GM23248 (cell line): ENCODE data around the gene DST. TPM values are rescaled to one million over a fixed set of nuclear protein-coding genes. Genes with fewer than 3 reads are reported as not detected.

Source experiments
- DNase-seq: peaks from one replicate; pipeline ENCODE4 v3.0.0-alpha.2; 2015
- H2AFZ ChIP-seq: fragments of 200-600 bp; sonication (generic); 2 replicates; pipeline ENCODE4 v1.6.1; 2016; ENCODE audit warnings: antibody characterized with exemption
- H3F3A ChIP-seq: fragments of 200-600 bp; sonication (generic); 2 replicates; pipeline ENCODE4 v1.6.1; 2016; ENCODE audit warnings: mild to moderate bottlenecking, antibody characterized with exemption, mixed run types; ENCODE audit not compliant: insufficient read depth
- H3K27ac ChIP-seq: fragments of 200-600 bp; sonication (generic); 2 replicates; pipeline ENCODE4 v1.5.1; 2016; ENCODE audit warnings: mild to moderate bottlenecking
- H3K27me3 ChIP-seq: fragments of 200-600 bp; sonication (generic); replicated peaks from 2 replicates; pipeline ENCODE4 v1.6.1; 2016; ENCODE audit warnings: mild to moderate bottlenecking; ENCODE audit not compliant: insufficient read depth
- H3K36me3 ChIP-seq: fragments of 200-600 bp; sonication (generic); 2 replicates; pipeline ENCODE4 v1.6.1; 2016; ENCODE audit warnings: low read depth, mild to moderate bottlenecking
- H3K4me1 ChIP-seq: fragments of 200-600 bp; sonication (generic); 2 replicates; pipeline ENCODE4 v1.6.1; 2016; ENCODE audit warnings: mild to moderate bottlenecking; ENCODE audit not compliant: insufficient read depth
- H3K4me2 ChIP-seq: fragments of 200-600 bp; sonication (generic); one replicate; pipeline ENCODE4 v1.6.1; 2016; ENCODE audit warnings: mild to moderate bottlenecking; ENCODE audit not compliant: unreplicated experiment
- H3K4me3 ChIP-seq: fragments of 200-600 bp; sonication (generic); 2 replicates; pipeline ENCODE4 v1.5.1; 2016; ENCODE audit warnings: mild to moderate bottlenecking
- H3K79me2 ChIP-seq: fragments of 200-600 bp; sonication (generic); 2 replicates; pipeline ENCODE4 v1.6.1; 2016; ENCODE audit warnings: mild to moderate bottlenecking; ENCODE audit not compliant: insufficient read depth
- H3K9ac ChIP-seq: fragments of 200-600 bp; sonication (generic); 2 replicates; pipeline ENCODE4 v1.6.1; 2016; ENCODE audit warnings: mild to moderate bottlenecking
- H3K9me2 ChIP-seq: fragments of 200-600 bp; sonication (generic); 2 replicates; pipeline ENCODE4 v1.6.1; 2016; ENCODE audit warnings: mixed run types, mild to moderate bottlenecking, moderate library complexity; ENCODE audit not compliant: insufficient read depth
- H3K9me3 ChIP-seq: fragments of 200-600 bp; sonication (generic); one replicate; pipeline ENCODE4 v1.6.1; 2017; ENCODE audit warnings: low read depth
- H4K20me1 ChIP-seq: fragments of 200-600 bp; sonication (generic); 2 replicates; pipeline ENCODE4 v1.6.0; 2016; ENCODE audit not compliant: insufficient read depth
- EZH2 ChIP-seq: fragments of 200-600 bp; sonication (generic); IDR thresholded peaks from 2 replicates; pipeline ENCODE4 v1.6.1; 2018; ENCODE audit warnings: antibody characterized with exemption, mild to moderate bottlenecking; ENCODE audit not compliant: insufficient read depth, poor library complexity, severe bottlenecking
- EZH2phosphoT487 ChIP-seq: fragments of 200-600 bp; sonication (generic); IDR thresholded peaks from 2 replicates; pipeline ENCODE4 v1.6.1; 2018; ENCODE audit warnings: antibody characterized with exemption, moderate library complexity, mild to moderate bottlenecking, low read depth; ENCODE audit not compliant: insufficient read depth
- WGBS, 2 experiments: methylation state at CpG; one replicate each; pipeline ENCODE4 v1.1.6; 2015 to 2017; ENCODE audit warnings: low lambda C conversion rate in 2 of 2, low coverage in 1 of 2; ENCODE audit errors: missing lambda C conversion rate in 2 of 2; 5-methylcytosine and 5-hydroxymethylcytosine counted together
- in situ Hi-C: fragments of 300-500 bp; cut with MboI; formaldehyde crosslinking; loops from 2 replicates; pipeline ENCODE4 v1.15.0; 2020
- polyA plus RNA-seq: library from polyadenylated mRNA; unstranded; fragments of >200 nt; fragmentation: Nextera tagmentation; extraction: Ambion mirVana; gene quantifications from 2 replicates; pipeline ENCODE4 v1.2.1, GENCODE V29; 2016
- total RNA-seq: library from RNA; depleted of rRNA; stranded (reverse); fragments of >200 nt; shearing (Covaris generic); gene quantifications from 2 replicates; pipeline ENCODE4 v1.2.3, GENCODE V29; 2014

DST gene
- total and polyA plus RNA-seq, 2 experiments from 2014 or later, result 181 to 322 TPM

DNA sequence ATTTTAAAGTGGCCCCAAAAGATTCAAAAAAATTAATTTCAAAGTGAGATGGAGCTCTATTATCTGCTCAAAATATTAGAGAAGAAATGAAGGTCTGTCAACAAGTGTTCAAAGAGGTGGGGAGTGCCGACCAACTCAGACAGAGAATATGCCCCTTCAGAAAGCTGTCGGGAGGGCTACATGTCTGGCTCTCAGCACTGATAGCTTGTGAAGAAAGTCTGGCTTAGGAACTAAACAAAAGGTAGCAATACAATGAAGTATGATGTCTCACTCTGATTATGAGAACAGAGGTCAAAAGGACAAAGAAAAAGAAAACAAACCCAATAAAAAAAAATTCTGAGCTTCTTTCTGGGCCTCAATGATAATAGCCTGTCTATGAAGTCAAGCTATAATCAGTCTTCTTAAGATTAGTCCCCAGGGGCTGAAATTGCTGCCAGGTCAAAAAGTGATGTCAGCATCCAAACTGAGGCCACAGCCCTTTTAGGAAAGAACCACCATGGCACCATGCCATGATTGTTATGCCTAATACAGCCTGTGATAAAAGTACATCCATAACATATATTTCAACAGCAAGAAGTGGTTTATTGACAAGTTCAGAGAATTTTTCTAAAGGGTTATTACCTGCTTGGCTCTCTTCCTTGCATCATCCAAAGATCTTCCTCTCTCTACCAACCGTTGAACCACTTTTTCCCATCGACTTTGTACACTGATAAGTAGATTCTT is 150.9 kb downstream of the DST start:
- TF ChIP-seq EZH2phosphoT487, result no peak
- no peak for TF ChIP-seq EZH2
- 0 out of 2 replicates have a peak, but pooled peaks cover 5% of the 10 kb centered on the region for H4K20me1 ChIP-seq
- in situ Hi-C loops, result no loop called here
- peak overlapping the region; percentile 8 for H3K4me2 ChIP-seq
- H3F3A ChIP-seq, result peaks cover 71% of the 10 kb centered on the region
- no peak overlapping the region for H2AFZ ChIP-seq
- 97 to 99% methylated on average over 4 of the region's 4 CpGs for WGBS, 2 experiments
- no peak overlapping the region for H3K9ac ChIP-seq
- peak; percentile 53 for DNase-seq
- H3K9me3 ChIP-seq, result no peaks in the 10 kb centered on the region
- H3K27ac ChIP-seq, result peak overlapping the region; percentile 45
- no peaks in the 10 kb centered on the region for H3K27me3 ChIP-seq
- H3K36me3 ChIP-seq, result peaks cover 77% of the 10 kb centered on the region
- H3K4me1 ChIP-seq, result peaks cover 24% of the 10 kb centered on the region
- no peak overlapping the region for H3K4me3 ChIP-seq
- H3K9me2 ChIP-seq, result no peaks in the 10 kb centered on the region
- H3K79me2 ChIP-seq, result 0 out of 2 replicates have a peak, but pooled peaks cover 27% of the 10 kb centered on the region

- TF ChIP-seq EZH2phosphoT487, result no peak
- no peak for TF ChIP-seq EZH2
- no peaks in the 10 kb centered on the region for H3K9me3 ChIP-seq
- no peak overlapping the region for H2AFZ ChIP-seq
- H3K4me2 ChIP-seq, result peak overlapping the region; percentile 8
- H3K9me2 ChIP-seq, result no peaks in the 10 kb centered on the region
- no peak overlapping the region for H3K9ac ChIP-seq
- H3K36me3 ChIP-seq, result peaks cover 75% of the 10 kb centered on the region
- H3K4me3 ChIP-seq, result no peak overlapping the region
- WGBS, 2 experiments, result 23 to 28% methylated on average over 2 of the region's 2 CpGs
- H4K20me1 ChIP-seq, result 0 out of 2 replicates have a peak, but pooled peaks cover 5% of the 10 kb centered on the region
- H3K27me3 ChIP-seq, result no peaks in the 10 kb centered on the region
- peaks cover 71% of the 10 kb centered on the region for H3F3A ChIP-seq
- 0 out of 2 replicates have a peak, but pooled peaks cover 27% of the 10 kb centered on the region for H3K79me2 ChIP-seq
- peaks cover 24% of the 10 kb centered on the region for H3K4me1 ChIP-seq
- peak overlapping the region; percentile 45 for H3K27ac ChIP-seq
- peak; percentile 76 for DNase-seq
- in situ Hi-C loops, result no loop called here
These were observed 151.7 kb downstream of the DST start for GRCh38 chr6:56490993-56491392.

- in situ Hi-C loops, result no loop called here
- peaks cover 78% of the 10 kb centered on the region for H3K36me3 ChIP-seq
These were observed 153.1 kb downstream of the DST start for GRCh38 chr6:56489559-56489958.

GRCh38 chr6:56488281-56488680 is 154.4 kb downstream of the DST start:
- peaks cover 69% of the 10 kb centered on the region for H3K36me3 ChIP-seq
- H3K4me1 ChIP-seq, result peaks cover 49% of the 10 kb centered on the region
- no peak overlapping the region for H3K4me3 ChIP-seq
- TF ChIP-seq EZH2phosphoT487, result no peak
- TF ChIP-seq EZH2, result no peak
- in situ Hi-C loops, result no loop called here
- no peaks in the 10 kb centered on the region for H3K9me3 ChIP-seq
- H3K9ac ChIP-seq, result no peak overlapping the region
- H2AFZ ChIP-seq, result no peak overlapping the region
- H3F3A ChIP-seq, result peaks cover 80% of the 10 kb centered on the region
- no peak for DNase-seq
- peaks cover 5% of the 10 kb centered on the region; the same call in 1 of the 2 replicates for H4K20me1 ChIP-seq
- no peak overlapping the region for H3K27ac ChIP-seq
- no peaks in the 10 kb centered on the region for H3K9me2 ChIP-seq
- H3K79me2 ChIP-seq, result 0 out of 2 replicates have a peak, but pooled peaks cover 27% of the 10 kb centered on the region
- WGBS, 2 experiments, result 83 to 85% methylated on average over 2 of the region's 2 CpGs
- H3K4me2 ChIP-seq, result no peak overlapping the region
- H3K27me3 ChIP-seq, result no peaks in the 10 kb centered on the region

More at GRCh38 chr6:56489559-56489958, 153.1 kb downstream of the DST start:
- Histone ChIP-seq H3K79me2 (0 out of 2 replicates have a peak, but pooled peaks cover 27% of the 10 kb centered on the region), H3K4me1 (peaks cover 36% of the 10 kb centered on the region), H3K9me2 (no peaks in the 10 kb centered on the region), H3K9ac (no peak overlapping the region), H2AFZ (no peak overlapping the region), H3K27ac (no peak overlapping the region), H4K20me1 (peaks cover 5% of the 10 kb centered on the region; the same call in 1 of the 2 replicates), H3K27me3 (no peaks in the 10 kb centered on the region), H3K9me3 (no peaks in the 10 kb centered on the region), H3K4me2 (no peak overlapping the region), H3K4me3 (no peak overlapping the region), H3F3A (peaks cover 79% of the 10 kb centered on the region)
- DNase-seq, result no peak
- TF ChIP-seq EZH2phosphoT487, result no peak
- TF ChIP-seq EZH2, result no peak
